ENCODE data around the gene TBC1D1. TPM values are rescaled to one million over a fixed set of nuclear protein-coding genes. Genes with fewer than 3 reads are reported as not detected.
"Not testable (repeated sequence)": the region's sequence is repeated elsewhere in the genome, so short reads cannot be mapped to it uniquely, and the experiment has no call there.

TBC1D1 gene
- total RNA-seq, 4 donors from 2014 or later, result 111 to 176 (median 142) TPM

DNA sequence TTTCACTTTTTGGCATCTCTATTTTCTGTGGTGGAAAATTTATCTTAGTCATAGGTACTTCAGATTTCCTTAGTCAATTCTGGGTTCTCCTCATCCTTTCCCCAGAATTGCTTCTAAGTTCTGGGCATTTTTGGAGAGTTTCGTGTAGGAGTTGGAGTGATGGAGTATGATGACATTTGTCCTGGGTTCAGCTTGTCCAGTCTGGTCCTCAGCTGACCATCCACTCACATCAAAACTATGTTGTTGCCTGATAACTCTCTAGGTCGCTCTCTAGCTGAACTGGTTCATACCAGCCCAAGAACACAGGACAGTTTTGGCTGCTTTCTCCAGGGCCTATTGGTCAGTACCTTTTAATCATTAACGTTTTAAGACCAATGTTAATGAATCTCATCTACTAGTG lies 82.6 kb downstream of the TBC1D1 start:
- H3K36me3 ChIP-seq, result no peaks in the 10 kb centered on the region
- H3K27ac ChIP-seq, result peak overlapping the region in 2 of 4 donors; percentile 1 to 39
- H3K27me3 ChIP-seq, result no peaks in the 10 kb centered on the region
- peak in 1 of 2 donors; percentile 38 for ATAC-seq
- DNase-seq, result no peak
- TF ChIP-seq POLR2A (IDR thresholded peaks at IDR 0.05) (no peak), CTCF (IDR thresholded peaks at IDR 0.05 in 4 of 5, conservative IDR thresholded peaks at IDR 0.05 in 1 of 5) (no peak)
- H3K9me3 ChIP-seq, result no peaks in the 10 kb centered on the region
- H3K4me1 ChIP-seq, result peaks cover 29 to 34% of the 10 kb centered on the region in 2 donors
- H3K4me3 ChIP-seq, result no peak overlapping the region
- in situ Hi-C loops (cut with MboI; ENCODE audit: low sequenced_read_pairs in 4 of 4), result loop anchor here in 1 of 4 donors (10.0 kb wide), 1 partner anchor 89 kb away; no protein-coding TSS in a partner anchor
- intact Hi-C loops (cut with DNase I; ENCODE audit: low total_unique reads), result loop anchor here (10.0 kb wide), 1 partner anchor 691 kb away; the partner anchor contains the start of gene KLF3

DNA sequence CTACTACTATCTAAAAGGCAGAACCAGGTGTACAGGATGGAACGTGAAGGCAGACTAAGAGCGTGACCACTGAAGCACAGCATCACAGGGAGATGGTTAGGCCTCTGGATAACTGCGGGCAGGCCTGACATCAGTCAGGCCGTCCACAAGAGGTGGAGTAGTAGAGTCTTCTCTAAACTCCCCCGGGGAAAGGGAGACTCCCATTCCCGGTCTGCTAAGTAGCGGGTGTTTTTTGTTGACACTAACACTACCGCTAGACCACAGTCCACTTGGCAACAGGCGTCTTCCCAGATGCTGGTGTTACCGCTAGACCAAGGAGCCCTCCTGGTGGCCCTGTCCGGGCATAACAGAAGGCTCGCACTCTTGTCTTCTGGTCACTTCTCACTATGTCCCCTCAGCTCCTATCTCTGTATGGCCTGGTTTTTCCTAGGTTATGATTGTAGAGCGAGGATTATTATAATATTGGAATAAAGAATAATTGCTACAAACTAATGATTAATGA lies 84.5 kb downstream of the TBC1D1 start:
- not testable (repeated sequence) for ATAC-seq, DNase-seq, H3K4me3 ChIP-seq, H3K9me3 ChIP-seq, H3K36me3 ChIP-seq, H3K27me3 ChIP-seq
- peaks cover 17 to 25% of the 10 kb centered on the region in 2 donors for H3K4me1 ChIP-seq
- intact Hi-C loops (cut with DNase I; ENCODE audit: low total_unique reads), result loop anchor here (5.0 to 10.0 kb wide), 3 partner anchors 148 to 689 kb away; partner anchors contain the start of genes KLF3, PGM2 and RELL1
- peak overlapping the region in 1 of 4 donors; percentile 79 for H3K27ac ChIP-seq
- in situ Hi-C loops (cut with MboI; ENCODE audit: low sequenced_read_pairs in 4 of 4), result loop anchor here in 1 of 4 donors (10.0 kb wide), 1 partner anchor 91 kb away; no protein-coding TSS in a partner anchor

GRCh38 chr4:37976507-37976906 lies 85.6 kb downstream of the TBC1D1 start:
- no peak for TF ChIP-seq POLR2A (IDR thresholded peaks at IDR 0.05)
- no peak for TF ChIP-seq CTCF (IDR thresholded peaks at IDR 0.05 in 4 of 5, conservative IDR thresholded peaks at IDR 0.05 in 1 of 5)
- peak; percentile 2 to 13 for ATAC-seq
- H3K4me1 ChIP-seq, result peaks cover 17 to 20% of the 10 kb centered on the region in 2 donors

DNA sequence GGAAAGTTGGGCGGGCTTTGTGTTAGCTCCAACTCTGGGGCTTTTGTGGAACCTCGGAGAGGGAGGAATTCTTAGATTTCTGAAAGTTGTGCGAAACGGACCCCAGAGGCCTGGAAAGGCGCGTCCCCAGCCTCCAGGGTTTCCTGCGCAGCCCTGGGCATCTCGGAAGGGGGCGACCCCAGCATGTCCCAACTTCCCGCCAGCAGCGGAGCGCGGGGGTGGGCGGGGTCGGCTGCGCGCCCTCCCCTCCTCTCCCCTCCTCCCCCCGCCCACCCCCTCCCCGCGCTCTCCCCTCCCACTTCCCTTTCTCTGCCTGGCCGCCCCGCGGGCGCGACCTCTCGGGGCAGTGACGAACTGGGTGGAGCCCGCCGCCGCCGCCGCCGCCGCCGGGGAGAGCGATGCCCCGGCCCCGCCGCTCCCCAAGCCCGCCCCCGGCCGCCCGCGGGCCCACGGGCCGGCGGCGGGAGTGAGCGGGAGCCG lies 86.1 kb downstream of the TBC1D1 start:
- intact Hi-C loops (cut with DNase I; ENCODE audit: low total_unique reads) (loop anchor here (1.0 to 10.0 kb wide), 5 partner anchors 40 to 688 kb away; partner anchors contain the start of genes KLF3, PGM2 and RELL1), in situ Hi-C loops (cut with MboI; ENCODE audit: low sequenced_read_pairs in 4 of 4) (loop anchor here in 1 of 4 donors (10.0 kb wide), 1 partner anchor 92 kb away; no protein-coding TSS in a partner anchor)
- ATAC-seq, result peak; percentile 70 to 76
- H3K27me3 ChIP-seq, result no peaks in the 10 kb centered on the region
- peak; percentile 33 to 48 for DNase-seq
- no peaks in the 10 kb centered on the region for H3K36me3 ChIP-seq
- no peaks in the 10 kb centered on the region for H3K9me3 ChIP-seq
- H3K4me1 ChIP-seq, result peaks cover 19 to 23% of the 10 kb centered on the region in 2 donors
- no peak for TF ChIP-seq POLR2A (IDR thresholded peaks at IDR 0.05)
- TF ChIP-seq CTCF (IDR thresholded peaks at IDR 0.05 in 4 of 5, conservative IDR thresholded peaks at IDR 0.05 in 1 of 5), result peak in 1 of 5 experiments; percentile 18
- peak overlapping the region; percentile 79 to 92 (median 85) for H3K27ac ChIP-seq
- H3K4me3 ChIP-seq, result peak overlapping the region; percentile 63 to 83 (median 64)

More at GRCh38 chr4:37976507-37976906, 85.6 kb downstream of the TBC1D1 start:
- Histone ChIP-seq H3K27me3 (no peaks in the 10 kb centered on the region), H3K9me3 (no peaks in the 10 kb centered on the region), H3K36me3 (no peaks in the 10 kb centered on the region), H3K27ac (peak overlapping the region; percentile 79 to 92 (median 85)), H3K4me3 (peak overlapping the region; percentile 56 to 65 (median 62))
- in situ Hi-C loops (cut with MboI; ENCODE audit: low sequenced_read_pairs in 4 of 4) (loop anchor here in 1 of 4 donors (10.0 kb wide), 1 partner anchor 92 kb away; no protein-coding TSS in a partner anchor), intact Hi-C loops (cut with DNase I; ENCODE audit: low total_unique reads) (loop anchor here (2.0 to 10.0 kb wide), 4 partner anchors 40 to 688 kb away; partner anchors contain the start of genes KLF3, PGM2 and RELL1)
- no peak for DNase-seq
